Cerebellar nuclear complex (tissue), 1 donor: Measurements from ENCODE around the gene LDHA.
"Not testable (repeated sequence)": the region's sequence is repeated elsewhere in the genome, so short reads cannot be mapped to it uniquely, and the experiment has no call there.

Source experiments
- DNase-seq, 2 experiments: peaks; one replicate each; lab custom pipeline; 2025; lab: John Stamatoyannopoulos, UW

LDHA gene

DNA sequence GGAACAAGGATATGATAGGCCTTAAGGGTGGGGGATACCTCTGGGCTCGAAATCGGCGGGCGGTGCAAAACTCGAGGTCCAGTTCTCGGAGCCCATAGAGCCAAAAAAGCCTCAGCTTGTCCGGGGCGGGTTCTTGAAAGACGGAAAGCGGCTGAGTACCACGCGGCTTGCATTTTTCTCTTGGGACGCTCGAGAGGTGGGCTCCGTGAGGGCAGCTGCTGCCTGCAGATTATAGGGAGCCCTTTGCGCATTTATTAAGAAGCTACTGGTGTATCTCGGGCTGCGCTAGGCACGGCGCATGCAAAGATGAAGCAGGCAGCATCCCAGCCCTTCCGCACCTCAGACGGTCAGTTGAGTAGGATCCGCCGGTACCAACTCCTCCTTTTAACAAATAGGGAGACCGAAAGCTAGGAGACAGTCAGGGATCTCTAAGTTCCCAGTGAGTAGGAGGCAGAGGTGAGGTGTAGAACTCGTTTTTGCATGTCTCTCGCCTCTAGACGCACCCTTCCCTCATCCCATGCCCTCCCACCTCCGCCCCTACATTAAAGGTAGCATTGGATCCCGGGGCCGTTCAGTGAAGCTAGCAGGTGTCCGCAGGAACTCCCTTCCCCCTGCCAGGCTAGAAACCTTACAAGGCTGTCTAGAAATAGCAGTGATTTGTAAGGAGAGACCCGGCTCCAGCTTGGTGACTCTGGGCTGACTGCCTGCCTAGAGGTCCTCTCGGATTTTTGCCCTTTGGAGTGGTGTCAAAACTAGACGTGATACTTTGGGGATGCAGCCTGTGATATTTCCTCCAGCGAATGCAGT is 768 bp downstream of the LDHA start:
- no peak for DNase-seq

DNA sequence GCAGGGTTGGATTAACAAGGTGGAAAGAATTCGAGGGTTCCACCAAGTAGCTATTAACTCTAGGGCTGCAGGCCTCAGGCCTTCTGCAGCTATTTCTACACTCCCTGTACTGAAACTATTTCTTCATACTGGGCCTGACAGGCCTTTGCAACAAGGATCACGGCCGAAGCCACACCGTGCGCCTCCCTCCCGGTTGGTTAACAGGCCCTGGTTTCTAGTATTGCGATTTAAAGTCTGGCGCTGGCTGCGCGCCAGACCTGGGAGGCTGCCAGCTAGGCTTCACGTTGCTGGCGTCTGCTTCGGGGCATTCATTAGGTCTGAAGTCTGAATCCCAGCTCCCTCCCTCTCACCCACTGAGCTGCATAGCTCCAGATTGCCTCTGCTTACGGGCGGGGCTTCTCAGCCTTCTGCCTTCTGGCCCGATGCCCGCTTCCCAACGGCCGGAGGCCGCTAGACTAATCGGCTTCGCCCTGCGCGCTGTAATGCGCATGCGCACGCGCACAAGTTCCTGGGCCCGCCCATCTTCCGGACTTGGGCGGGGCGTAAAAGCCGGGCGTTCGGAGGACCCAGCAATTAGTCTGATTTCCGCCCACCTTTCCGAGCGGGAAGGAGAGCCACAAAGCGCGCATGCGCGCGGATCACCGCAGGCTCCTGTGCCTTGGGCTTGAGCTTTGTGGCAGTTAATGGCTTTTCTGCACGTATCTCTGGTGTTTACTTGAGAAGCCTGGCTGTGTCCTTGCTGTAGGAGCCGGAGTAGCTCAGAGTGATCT is 1.6 kb downstream of the LDHA start:
- DNase-seq: peak; percentile 87 to 94

DNA sequence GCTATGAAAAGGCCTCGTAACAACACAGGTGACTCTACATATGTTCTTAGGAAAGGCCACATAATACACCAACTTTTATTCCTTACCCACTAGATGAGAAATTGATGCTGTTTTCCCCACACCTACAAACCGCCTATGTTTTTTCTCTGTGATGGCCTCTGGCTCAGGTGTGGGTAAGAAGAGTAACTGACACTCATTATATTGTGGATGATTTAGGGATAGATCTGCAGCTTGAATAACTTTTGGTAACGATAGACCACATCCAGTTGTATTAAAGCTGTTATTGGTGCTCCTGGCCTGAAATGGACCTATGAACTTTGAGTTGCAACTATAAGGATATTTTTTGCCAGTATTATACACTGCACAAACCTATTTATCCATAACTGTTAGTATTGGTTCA is 3.6 kb downstream of the LDHA start:
- no peak for DNase-seq

DNA sequence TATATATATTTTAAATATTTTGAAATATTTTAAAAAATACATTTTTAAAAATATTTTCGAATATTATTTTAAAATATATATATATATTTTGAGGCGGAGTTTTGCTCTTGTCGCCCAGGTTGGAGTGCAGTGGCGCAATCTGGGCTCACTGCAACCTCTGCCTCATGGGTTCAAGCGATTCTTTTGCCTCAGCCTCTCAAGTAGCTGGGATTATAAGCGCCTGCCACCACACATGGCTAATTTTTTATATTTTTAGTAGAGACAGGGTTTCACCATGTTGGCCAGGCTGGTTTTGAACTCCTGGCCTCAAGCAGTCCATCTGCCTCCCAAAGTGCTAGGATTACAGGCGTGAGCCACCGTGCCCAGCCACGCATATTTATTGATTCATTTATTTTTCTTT is 6.7 kb downstream of the LDHA start:
- not testable (repeated sequence) for DNase-seq

DNA sequence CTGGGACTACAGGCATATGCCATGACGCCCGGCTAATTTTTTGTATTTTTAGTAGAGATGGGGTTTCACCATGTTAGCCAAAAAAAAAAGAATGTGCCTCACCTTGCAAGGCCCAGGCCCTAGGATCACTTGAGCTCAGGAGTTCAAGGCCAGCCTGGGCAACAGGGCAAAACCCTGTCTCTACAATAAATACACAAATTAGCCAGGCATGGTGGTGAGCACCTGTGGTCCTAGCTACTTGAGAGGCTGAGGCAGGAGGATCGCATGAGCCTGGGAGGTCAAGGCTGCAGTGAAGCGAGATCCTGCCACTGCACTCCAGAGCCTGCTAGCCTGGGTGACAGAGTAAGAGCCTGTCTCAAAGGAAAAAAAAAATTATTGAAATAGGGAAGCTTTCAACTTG is 9.7 kb downstream of the LDHA start:
- no peak for DNase-seq

DNA sequence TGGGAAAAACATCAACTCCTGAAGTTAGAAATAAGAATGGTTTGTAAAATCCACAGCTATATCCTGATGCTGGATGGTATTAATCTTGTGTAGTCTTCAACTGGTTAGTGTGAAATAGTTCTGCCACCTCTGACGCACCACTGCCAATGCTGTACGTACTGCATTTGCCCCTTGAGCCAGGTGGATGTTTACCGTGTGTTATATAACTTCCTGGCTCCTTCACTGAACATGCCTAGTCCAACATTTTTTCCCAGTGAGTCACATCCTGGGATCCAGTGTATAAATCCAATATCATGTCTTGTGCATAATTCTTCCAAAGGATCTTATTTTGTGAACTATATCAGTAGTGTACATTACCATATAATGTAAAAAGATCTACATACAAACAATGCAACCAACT is 13.0 kb downstream of the LDHA start:
- DNase-seq: not testable (repeated sequence)

DNA sequence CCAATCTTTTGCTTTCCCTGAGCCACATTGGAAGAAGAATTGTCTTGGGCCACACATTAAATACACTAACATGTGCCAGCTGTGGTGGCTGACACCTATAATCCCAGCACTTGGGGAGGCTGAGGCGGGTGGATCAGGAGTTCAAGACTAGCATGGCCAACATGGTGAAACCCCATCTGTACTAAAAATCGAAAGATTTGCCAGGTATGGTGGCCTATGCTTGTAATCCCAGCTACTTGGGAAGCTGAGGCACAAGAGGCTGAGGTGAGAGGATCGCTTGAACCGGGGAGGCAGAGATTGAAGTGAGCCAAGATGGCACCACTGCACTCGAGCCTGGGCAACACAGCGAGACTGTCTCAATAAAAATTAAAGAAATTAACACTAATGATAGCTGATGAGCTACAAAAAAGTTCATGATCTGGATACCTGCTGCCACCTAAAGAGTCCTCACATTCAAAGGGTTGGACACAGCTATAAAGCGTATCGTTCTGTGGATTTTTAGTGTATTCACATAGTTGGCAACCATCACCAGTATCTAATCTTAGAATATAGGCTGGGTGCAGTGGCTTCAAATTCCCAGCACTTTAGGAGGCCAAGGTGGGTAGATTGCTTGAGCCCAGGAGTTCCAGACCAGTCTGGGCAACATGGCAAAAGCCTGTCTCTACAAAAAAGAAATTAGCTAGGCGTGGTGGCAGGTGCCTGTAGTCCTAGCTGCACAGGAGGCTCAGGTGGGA is 14.4 kb downstream of the LDHA start:
- no peak for DNase-seq

DNA sequence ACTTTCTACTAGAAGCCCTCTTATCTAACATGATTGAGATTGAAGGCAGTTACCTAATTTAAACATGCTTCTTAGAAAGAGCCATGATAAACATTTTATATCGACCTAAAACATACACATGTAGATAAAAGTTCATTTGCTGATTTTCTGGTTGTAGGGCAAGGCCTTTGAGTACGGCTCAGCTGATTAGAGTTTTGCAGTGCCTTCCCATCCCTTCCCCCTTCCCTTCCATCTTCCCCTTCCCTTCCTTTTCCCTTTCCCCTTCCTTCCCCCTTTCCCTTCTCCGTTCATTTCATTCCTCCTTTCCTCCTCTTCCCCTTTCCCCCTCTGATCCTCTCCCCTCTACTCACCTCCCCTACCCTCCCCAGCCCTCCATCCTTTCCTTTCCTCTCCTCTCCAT is 22.1 kb downstream of the LDHA start:
- DNase-seq: no peak

DNA sequence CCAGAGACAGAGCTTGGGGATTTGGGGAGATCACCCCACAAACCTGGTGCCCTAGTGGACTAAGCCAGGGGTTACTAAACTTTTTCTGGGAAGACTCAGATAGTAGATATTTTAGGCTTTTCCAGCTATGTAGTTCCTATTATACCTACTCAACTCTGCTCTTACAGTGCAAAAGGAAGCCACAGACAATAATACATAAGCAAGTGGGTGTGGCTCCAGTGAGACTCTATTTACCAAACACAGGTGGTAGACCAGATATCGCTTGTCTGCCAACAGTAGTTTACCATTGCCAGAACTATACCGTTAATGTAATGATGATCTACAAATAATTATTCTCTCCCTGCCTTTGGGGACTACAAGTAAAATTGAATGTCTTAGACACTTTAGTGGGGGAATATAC is 24.7 kb downstream of the LDHA start:
- DNase-seq: no peak

DNA sequence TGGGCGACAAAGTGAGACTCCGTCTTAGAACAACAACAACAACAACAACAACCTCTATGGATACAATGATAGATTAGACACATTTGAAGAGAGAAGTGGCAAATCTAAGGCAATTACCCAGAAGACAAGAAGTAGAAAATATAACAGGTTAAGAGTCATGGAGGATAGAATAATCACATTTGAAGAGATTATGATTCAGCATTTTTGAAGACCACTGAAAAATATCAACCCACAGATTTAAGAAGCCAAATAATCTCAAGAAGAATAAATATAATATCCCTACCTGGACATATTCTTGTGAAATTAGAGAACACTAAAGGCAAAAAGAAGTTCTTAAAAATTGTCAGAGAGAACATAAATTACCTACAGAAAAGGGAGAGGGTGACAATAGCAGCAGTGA is 25.7 kb downstream of the LDHA start:
- no peak for DNase-seq

DNA sequence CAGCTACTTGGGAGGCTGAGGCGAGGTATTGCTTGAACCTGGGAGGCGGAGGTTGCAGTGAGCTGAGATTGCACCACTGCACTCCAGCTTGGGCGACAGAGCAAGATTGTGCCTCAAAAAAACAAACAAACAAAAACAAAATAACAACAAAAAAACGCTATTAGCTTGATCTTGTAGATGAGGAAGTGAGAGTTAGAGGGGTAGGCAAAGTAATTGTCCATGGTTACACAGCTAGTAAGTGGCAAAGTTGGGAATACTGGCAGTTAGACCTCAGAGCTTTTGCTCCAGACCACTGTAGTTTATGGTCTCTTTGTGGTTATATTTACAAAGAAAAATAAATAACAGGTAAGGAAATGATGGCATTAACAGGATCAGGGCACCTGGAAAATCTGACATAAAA is 32.9 kb downstream of the LDHA start:
- DNase-seq: no peak

DNA sequence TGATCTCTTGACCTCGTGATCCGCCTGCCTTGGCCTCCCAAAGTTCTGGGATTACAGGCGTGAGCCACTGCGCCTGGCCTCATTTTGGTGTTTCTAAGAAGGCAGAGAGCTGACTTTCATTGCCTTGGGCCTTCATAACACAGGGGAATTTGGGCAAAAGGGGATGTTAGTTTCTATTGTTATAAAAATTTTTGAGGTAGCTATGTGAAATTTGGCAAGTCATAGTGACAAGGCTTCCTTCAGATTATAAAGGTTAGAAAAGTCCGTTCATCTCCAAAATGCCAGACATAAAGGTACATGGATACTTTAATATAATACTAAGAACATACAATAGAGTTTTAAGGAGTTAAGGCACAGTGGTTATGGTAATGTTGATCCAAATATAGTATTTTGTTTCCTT is 35.0 kb downstream of the LDHA start:
- DNase-seq: no peak

DNA sequence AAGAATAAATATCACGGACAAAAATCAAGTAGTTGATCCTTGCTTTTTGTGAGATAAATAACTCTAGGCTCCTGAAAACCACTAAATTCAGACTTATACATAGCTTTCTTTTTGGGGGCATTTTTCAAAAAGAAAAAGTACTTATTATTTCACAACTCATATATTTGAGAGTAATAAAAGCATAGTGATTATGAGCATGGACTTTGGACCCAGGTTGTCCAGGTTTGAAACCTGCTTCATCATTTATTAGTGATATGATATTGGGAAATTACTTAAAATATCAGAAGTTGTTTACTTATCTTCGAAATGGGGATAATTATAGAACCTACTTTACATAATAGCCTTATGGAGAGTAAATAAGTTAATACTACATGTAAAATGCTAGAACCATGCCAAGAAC is 44.3 kb downstream of the LDHA start:
- no peak for DNase-seq

DNA sequence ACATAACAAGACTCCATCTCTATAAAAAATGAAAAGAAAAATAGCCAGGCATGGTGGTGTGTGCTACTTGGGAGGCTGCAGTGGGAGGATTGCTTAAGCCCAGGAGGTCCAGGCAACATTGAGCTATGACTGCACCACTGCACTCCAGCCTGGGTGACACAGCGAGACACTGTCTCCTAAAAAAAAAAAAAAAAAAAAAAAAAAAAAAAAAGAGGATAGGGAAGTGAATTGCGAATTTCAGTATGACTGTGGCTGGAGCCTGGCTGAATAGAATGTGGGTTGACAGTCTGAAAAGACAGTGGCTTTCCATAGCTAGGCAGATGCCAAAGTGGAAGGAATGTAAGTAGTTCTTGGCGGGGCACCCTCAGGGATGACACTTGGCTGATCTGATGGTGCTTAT is 54.9 kb downstream of the LDHA start:
- DNase-seq: no peak

DNA sequence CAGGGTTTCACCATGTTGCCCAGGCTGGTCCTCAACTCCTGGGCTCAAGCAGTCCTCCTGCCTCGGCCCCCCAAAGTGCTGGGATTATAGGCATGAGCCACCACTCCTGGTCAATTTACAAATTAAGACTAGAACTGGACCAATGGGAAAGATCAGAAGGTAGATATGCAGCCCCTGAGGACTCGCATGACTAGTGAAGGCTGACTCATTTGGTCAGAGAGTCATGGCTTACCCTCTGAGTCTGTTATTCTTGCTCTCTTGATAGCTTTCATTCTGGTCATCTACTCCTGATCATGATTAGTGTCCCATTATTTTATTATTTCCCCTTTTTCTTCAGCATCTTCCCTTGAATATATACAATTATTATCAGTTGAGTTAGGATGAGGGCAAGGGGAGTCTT is 58.6 kb downstream of the LDHA start:
- DNase-seq: no peak

DNA sequence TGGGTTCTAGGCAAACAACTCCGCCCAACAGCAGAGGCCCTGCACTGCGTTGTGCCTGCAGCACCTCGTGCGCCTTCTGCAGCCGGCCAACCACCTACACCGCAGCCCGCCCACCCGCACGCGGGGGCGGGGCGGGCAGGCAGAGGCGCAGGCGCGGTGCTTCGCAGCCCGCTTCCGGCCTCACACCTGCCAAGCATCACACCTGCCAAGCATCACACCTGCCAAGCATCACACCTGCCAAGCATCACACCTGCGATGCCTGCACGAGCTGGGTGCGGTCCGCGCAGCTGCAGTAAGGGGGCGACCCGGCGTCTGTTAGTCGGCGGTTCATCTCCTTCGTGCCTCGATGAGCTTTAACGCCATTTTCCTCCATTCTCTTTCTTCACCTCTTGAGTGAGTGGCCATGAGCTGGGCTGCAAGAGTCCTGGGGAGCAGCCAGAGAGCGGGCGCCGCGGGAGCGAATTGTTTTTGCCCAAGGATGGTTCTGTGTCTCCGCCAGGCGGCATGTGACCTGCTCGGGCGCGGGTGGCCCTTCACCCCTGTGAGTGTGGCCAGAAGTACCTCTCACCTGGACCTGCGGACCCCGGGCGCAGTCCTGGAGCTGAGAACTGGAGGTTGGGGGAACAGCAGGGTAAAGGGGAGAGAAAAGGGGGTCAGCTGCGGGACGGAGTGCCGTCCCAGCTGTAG is 61.5 kb downstream of the LDHA start, which contains the start of gene LDHAL6A:
LDHAL6A (plus strand) TSS at position 171 of the 687 bp plus-strand sequence. CDS start 825 bp downstream, outside the sequence.
- DNase-seq: no peak

DNA sequence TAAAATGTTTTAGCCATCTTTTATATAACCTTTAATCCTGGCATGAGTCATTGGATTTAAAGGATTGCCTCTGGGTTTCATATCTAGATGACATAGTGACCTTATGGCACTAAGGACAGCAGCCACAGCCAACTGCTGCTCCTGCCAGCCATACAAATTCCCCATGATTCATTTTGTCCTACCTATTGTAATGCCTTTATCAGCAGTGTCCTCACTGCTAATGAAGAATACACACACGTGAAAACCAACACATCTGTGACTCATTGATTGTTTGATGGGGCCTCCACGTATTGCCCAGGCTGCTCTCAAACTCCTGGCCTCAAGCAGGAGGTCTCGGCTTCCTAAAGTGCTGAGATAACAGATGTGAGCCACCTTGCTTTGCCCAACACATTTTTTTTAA is 63.1 kb downstream of the LDHA start:
- DNase-seq: no peak
